HG03139 (cell line): ENCODE measurements around the gene HOXC13.

Experiments
- ATAC-seq: cut with Tn5 transposase; IDR thresholded peaks from one replicate; pipeline ENCODE4 v1.9.1; 2021; ENCODE audit not compliant: unreplicated experiment

The HOXC13 gene

DNA sequence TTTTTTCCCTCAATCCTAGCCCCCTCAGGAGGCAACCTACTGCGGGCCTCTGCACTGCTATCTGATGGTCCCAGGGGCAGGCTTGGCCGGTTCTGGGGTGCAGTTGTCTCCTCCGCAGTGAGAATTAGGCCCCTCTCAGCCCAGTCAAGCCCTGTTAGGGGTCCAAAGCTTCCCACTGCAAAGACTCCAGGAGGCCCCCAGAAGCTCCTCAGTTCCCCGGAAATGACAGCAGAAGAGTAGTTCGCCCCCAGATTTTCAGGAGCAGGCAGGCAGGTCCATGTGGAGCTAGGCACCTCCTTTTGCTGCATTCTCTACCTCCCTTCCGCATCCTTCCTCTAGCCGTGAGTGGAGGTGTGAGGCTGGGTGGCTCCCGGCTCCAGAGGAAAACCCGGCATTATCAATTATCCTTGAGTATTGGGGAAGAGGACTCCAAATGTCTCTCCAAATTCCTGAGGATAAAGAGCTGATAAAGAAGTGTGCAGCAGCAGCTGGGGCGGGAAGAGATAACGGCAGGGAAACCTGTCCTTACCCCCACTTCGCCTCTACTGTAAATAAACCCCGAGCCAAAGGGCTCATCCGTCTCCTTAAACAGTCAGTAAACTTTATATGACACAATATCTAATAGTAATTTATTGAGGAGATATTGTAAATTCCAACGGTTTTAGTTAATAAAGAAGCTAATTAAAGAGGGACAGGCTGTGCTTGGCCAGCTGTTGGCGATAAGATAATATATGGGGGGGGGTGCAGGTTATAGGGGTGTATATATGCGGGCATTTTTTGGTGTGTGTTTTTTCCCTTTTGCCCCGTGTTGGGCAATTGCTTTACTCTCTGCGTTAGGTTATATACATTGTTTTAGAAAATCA lies 15.4 kb downstream of the HOXC13 start:
- no peak for ATAC-seq

DNA sequence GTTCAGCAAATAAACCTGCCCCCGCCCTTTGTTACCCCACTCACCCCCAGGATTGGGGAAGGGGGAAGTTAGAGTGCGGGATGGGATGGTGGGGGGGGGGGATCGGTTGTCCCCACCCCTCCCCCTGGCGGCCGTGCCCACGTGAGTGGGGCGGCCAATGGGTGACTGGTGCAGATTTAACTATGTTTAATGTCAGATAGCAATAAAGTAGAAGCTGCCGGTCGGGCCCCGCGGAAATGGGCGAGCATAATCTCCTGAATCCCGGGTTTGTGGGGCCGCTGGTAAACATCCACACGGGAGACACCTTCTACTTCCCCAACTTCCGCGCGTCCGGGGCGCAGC lies 16.0 kb downstream of the HOXC13 start, which contains the start of gene HOXC12:
TSS of gene HOXC12 (plus strand) at position 210 of the 342 bp plus-strand sequence. CDS start at position 237, 27 bp downstream.
- no peak for ATAC-seq

DNA sequence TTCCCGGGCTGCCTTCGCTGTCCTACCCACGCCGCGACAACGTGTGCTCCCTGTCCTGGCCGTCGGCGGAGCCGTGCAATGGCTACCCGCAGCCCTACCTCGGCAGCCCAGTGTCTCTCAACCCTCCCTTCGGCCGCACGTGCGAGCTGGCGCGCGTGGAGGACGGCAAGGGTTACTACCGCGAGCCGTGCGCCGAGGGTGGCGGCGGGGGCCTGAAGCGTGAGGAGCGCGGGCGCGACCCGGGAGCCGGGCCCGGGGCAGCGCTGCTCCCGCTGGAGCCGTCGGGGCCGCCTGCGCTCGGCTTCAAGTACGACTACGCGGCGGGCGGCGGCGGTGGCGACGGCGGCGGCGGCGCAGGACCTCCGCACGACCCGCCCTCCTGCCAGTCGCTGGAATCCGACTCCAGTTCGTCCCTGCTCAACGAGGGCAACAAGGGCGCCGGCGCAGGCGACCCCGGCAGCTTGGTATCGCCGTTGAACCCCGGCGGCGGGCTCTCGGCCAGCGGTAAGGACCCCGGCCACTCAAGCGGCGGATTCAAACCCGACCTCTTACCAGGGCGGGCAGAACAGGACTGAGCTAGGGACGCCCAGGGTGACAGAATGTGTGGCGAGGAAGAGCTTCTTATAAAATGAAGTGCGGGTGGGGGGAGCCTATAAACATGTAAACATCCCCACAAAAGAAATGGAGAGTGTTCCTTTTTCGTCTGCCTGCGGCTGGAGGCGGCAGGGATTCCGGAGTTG lies 16.6 kb downstream of the HOXC13 start:
- no peak for ATAC-seq

DNA sequence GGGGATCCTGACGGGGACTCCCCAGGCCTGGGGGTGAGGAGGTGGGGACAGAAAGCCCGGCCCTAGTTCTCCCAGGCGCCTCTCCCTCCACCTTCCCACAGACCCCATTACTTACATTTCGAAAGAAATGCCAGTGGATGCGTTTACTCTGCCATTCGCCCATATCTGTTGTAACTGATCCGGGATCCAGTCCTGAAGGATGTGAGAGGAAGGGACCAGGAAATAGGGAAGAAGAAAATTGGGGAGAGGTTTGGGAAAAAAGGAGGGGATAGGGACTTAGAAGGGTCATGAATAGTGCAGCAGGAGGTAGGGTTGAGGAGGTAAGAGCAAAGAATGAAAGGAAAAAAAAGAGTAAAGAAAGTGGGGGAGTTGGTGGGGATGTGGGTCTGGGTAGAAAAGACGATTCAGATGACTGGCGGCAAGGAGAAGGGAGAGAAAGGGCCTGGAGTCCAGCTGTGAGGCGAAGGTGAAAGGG lies 17.2 kb downstream of the HOXC13 start:
- no peak for ATAC-seq

DNA sequence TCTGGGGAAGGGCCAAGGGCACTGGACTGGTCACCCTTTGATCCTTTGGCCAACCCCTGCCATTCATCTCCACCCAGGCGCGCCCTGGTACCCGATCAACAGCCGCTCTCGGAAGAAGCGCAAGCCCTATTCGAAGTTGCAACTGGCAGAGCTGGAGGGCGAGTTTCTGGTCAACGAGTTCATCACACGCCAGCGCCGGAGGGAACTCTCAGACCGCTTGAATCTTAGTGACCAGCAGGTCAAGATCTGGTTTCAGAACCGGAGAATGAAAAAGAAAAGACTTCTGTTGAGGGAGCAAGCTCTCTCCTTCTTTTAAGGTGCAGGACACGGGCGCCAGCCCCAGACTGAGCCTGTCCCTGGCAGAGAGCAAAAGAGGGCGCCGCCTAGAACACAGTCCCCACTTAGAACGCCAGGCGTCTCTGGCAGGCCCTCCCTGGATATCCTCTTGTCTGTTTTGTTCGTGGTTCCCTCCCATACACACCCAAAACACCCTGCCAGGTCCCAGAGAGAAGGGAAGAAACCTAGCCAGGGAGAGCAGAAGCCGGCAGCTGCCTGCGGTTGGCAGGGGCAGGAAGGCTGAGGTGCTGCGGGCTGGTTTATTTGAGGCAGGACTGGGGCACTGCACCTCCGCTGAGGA lies 17.7 kb downstream of the HOXC13 start:
- ATAC-seq: no peak

DNA sequence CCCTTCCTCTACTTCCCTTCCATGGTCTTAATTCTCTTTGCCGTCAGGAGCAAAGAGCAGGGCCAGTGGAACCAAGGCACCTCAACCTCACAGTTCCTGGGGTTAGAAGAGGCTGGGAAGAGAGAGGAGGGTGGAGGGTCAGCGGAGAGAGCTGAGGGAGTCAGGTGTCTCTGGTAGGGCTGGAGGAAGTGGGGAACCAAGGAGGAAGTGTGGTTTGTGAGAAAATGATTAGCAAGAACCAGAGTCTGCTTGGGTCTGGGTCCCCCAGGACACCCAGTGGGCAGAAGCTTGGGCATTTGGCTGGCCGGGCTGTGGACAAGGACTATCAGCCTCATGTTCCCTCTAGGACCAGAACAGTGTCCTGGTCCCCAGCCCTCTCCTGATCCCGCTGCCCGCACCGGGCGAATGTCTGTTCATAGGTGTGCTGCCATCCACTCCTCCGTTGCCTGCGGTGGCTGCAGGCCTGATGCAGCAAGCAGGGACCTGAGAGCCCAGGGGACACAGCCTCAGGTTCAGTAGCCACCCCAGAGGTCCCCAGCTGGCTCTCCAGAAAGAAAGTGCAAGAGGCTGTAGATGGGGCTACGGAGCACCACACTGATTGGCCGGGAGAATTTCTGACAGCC lies 18.4 kb downstream of the HOXC13 start:
- ATAC-seq: no peak

DNA sequence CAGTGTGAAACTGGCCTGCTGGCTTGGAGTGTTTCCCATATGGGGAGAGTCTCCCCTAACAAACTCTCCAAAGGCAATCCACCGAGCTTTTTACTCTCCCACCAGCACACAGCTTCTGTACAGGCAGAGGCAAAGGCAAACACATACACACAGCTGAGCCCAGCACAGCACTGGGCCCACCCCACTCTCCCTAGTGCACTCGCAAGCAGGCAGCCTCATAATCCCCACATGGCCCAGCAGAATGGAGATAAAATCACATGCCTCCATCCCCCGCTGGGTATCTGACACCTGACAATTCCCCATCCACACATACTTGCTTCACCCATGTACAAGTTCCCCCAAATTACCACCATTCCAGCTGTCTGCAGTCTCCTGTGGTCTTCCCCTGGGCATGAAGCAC lies 19.5 kb downstream of the HOXC13 start:
- ATAC-seq: no peak

DNA sequence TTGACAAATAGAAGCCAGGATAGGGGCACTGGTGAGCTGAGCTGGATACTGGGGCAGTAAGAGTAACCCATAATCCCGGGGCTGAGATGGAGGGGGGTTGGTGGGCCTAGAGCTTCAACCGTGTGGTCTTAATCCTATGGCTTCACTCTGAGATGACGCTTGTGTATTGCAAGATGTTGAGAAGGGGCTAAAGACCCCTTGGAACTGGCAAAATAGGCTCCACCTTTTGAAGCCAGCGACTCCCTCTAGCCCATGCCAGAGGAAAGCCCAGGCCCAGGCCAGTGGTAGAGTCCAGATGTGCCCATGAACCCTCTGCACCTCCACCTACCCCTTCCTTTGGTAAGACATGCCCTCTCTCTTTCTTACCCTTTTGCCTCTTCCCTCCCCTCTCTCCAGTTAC lies 20.7 kb downstream of the HOXC13 start:
- ATAC-seq: no peak

DNA sequence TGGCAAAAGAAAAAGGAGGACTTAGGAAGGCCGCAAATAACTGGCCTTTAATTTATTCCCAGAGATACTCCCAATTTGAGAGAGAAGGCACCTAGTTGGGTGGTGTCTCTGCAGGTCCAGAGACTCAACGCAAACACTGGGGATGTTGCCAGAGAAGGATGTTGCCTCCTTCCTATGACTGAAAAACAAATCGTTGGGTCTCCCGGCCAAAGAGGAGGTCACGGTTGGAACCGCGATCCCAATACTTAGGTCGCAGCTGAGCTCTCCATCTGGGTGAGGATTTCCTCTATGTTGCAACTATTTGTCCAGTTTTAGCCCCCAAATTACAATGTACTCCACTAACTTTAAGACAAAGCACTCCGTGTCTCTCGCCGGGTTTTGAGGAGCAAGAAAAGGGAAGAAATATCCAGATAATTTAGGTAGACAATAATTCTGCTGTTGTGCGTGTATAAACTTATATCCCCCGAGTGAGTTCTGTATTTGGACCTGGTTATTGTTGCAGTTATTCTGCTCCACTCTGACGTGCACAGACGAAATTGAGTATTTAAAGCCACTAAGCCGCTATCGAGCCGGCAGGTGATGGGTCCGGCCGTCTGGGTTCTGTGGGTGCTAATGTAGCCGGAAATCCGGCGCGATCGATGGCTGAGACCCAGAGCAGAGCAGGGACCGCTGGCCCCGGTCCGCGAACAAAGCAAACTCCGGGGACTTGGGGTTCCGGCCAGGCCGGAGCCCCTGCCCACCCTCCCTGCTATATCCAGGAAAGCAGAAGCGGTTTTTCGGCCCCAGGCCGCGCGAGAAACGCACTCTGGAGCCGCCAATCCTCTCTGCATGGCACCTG lies 21.8 kb downstream of the HOXC13 start:
- ATAC-seq: no peak

DNA sequence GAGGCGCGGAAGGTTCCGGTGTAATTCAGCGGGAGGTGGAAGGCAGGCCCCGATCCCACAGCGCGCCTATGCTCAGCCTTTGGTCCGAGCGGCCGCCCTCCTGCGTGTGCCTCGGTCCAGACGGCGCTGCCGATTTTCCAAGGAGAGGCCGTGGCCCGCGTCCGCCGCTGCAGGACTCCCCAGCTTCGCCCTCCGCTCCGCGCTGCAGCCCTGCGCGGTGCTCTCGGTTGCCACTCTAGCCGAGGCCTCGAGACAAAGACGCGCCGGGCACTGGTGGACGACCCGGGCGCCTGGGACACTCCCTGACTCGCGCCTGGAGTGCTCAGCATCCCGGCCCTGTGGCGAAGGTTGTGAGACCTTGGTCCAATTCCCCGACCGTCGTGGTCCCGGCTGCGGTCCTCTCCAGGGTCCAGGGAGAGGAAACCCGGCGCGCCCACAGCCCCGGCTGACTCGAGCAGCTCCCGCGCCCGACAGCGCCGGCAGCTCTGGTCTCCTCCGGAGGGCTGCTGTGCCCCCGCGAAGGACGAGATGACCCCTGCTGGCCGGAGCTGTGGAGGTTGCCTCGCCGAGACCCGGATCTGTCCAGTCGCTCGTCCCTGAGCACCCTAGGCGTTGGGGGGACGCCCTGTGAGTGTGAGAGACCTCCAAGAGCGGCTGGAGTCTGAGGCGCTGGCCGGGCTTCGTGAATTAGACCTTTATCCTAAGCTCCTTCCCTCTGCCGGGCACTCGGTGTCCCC lies 22.6 kb downstream of the HOXC13 start:
- ATAC-seq: no peak

DNA sequence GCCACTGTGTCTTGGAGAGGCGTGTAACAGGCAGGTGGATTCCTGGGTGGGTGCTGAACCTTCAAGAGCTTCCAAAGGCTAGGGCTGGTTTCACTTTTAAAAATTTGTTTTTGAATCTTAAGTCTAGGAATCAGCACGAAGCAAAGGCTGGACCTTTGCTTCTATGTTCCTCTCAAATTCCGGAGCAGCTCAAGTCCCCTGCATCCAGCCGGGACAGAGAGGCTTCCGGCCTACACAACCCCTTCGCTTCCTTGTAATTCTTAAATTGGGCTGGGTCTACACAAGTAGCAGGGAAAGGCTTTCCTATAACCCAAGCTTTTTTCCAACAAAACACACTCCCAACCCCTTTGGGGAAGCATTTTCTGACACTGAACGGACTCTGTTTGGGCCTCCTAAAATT lies 24.4 kb downstream of the HOXC13 start:
- ATAC-seq: no peak

DNA sequence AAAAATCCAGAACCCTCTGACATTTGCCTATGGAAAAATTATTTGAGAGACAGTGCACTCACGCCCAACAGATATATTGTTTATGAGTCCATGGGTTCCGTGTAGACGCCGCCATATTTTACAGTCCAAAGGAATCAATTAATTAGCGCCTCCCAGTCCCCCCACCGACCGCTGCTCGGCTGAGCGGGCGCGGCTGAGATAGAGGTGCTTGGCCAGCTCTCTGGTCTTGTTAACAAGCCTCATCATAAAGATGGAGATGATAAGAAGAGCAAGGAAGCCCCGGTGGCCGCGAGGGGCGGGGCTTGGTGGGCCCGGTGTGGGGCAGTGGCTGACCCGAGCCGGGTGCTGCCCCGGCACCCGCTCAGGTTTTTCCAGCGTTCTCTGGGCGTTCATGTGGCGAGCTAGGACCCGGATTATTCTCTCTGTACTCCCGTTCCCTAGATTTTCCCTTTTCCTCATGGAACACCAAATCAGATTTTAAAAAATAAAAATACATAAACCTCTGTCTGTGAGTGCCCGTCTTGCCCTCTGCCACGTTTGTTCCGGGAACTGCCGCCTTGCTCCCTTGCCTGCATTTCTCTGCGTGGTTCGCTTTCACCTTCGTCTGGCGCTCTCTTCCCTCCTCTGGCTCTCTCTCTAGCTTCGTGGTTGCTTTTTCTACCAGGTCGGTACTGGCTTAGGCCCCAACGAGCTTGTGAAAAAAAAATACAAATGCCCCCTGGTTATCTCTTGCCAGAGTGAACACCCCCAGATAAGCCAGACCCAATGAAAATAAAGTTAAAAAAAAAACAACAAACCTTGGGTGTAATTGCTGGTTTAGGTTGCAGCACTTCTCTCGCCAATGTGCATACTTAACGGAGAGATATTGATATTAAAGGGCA lies 25.0 kb downstream of the HOXC13 start:
- no peak for ATAC-seq

DNA sequence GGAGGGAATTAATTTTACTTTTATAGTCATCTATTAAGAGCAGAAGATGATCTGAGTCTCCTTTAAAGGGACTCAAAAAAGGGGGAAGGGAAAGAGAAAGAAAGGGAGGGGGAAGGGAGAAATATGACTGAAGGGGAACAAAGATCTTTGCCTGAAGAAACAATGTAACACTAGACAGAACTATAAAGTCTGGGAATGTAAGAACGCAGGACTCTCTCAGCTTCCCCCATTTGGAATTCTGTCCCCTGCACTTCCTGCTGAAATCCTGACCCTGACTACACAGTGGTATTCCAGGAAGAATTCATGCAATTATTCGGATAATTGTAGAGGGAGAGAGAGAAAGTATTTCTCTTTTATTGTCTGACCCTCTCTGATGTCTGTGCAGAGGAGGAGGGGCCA lies 25.7 kb downstream of the HOXC13 start:
- ATAC-seq: no peak

DNA sequence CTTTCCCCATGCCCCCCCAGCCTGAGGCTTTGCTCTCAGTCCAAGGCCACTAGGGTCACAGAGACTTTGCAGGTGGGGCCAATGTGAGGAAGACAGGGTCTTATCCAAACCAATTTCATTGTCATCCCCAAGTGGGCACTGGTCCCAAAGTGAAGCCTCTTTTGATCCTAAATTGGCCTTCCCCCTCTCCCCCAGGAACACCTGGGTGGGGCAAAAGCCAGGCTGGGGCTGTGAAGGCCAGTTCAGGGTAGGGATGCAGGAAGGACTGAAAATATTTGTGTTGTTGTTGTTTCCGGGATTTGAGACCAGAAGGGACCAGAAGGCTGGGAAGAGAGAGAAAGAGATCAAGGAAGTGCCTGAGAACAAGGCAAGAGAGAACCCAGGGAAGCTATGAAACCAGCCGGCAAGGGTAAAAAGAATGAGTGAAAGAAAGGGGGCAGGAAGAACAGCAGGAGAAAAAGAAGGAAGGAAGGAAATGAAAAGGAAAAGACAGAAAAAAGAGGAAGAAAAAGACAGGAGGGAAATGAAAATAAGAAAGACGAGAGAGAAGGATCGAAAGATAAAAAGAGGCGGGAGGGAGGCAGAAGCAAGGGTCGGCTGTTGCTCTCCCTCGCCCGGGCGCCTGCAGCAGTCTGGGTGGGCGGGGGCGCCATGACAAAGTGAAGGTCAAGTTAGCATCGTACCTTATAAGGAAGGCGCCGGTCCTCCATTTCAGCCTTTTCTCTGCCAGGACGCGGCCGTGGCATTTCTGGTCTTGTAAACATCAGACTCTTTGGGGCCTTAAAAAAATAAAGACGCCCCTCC lies 26.9 kb downstream of the HOXC13 start:
- ATAC-seq: no peak

DNA sequence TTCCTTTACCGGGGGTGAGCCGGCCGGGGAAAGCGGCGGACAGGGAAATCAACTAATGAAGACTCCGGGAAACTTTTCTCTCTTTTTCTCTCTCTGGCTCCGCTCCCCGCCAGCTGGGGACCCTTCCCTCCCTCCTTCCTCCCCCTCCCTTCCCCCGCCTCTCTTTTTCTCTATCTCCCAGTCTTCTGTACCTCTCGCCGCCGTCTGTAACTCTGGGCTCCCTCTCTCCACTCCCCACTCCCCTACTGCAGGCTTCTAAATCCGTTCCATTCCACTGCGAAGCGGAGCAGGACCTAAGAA lies 27.4 kb downstream of the HOXC13 start:
- no peak for ATAC-seq

DNA sequence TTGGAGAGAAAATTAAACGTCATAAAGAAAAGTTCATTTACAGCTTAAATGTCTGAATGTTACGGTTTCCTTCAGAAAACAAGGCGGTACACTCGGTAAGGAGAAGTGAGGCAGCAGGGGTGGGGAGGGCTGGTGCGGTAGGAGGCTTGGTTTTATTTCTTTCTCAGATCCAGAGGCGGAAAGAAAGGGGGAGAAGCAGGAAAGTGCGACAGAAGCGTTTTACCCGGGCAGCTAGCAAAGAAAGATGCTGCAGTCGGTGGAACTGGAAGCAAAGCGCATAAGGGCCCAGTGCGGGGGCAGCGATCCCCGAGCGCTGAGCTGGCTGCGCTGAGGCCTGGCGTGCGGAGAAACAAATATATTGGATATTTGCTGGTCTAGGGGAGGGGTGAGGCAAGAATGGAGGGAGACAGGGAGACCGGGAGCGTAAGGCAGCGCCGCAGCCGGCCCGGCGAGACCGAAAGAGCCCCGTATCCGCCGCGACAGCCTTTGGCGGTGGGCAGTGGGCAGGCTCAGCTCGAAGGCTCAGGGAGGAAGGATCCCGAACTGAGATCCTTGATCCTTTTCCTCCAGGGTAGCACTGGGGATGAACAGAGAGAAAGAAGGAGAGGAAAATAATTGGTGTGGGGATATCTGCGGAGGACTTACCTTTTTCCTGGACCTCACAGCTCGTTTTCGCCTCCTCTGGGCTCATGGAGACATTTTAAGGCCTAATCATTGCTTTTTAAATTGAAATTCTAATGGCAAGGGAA lies 27.9 kb downstream of the HOXC13 start:
- ATAC-seq: no peak

DNA sequence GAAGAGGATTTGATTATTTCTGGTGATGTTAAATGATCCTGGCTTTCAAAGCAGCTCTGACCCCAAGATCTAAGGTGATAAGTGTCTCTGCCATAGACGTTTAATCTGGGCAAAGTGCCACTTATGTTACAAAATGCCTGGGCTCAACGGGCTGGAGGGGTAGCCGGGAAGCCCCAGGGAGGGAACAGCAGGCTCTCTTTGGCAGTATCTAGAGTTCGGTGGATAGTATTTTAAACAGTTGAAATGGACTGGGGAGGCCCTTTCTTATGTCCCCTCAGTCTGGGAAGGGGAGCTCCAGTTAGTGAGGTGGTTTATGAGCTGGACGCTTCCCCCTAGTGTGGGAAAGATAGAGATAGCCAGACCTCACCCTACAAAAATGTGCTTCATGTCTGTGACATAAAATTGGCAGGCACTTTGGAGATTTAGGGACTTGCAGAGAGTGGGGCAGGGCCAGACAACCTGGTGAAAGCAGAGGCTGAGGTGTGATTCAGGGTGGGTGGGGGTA lies 28.8 kb downstream of the HOXC13 start:
- ATAC-seq: no peak
